NCI-H2029 (cell line): Measurements from ENCODE around the gene PPP2R2D.
A peak's percentile ranks its signal among the peaks of the same experiment; 100 is the strongest.
"Not testable (repeated sequence)": the region's sequence is repeated elsewhere in the genome, so short reads cannot be mapped to it uniquely, and the experiment has no call there.

Source experiments
- DNase-seq: peaks from one replicate; lab custom pipeline; 2025; lab: John Stamatoyannopoulos, UW

PPP2R2D gene

DNA sequence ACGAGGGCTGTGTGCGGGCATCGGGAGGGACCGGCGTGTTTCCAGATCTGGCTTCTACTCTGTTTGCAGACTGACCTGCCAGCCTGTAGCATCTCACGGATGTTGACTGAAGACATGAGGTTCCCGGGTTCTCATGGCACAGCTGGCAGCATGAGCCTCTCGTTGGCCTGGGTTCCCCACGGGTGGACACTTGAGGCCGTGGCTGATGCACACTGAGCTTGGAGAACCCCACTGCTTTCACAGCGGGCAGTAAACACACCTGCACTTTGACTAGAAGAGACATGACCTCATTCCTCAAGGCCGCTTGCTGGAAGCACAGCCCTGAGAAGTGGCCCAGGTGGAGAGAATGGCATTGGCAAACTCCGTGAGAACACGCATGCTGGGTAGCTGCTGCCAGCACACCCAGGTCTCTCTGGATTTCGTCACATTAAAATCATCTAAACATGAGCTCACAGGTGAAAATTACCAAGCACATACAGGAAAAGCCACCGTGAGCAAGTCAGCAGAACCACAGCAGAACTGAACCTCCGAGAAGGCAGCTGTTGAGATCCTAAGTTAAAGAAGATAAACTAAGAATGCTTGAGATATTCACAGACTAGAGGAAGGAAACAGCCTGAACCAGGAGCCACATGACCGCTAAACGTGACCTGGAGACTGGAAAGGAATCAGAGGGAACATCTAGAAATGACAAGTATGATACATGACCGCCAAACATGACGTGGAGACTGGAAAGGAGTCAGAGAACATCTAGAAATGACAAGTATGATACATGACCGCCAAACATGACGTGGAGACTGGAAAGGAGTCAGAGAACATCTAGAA lies 48.4 kb downstream of the PPP2R2D start:
- DNase-seq = no peak

- not testable (repeated sequence) for DNase-seq
These were observed 49.1 kb downstream of the PPP2R2D start for GRCh38 chr10:131949908-131950307.

DNA sequence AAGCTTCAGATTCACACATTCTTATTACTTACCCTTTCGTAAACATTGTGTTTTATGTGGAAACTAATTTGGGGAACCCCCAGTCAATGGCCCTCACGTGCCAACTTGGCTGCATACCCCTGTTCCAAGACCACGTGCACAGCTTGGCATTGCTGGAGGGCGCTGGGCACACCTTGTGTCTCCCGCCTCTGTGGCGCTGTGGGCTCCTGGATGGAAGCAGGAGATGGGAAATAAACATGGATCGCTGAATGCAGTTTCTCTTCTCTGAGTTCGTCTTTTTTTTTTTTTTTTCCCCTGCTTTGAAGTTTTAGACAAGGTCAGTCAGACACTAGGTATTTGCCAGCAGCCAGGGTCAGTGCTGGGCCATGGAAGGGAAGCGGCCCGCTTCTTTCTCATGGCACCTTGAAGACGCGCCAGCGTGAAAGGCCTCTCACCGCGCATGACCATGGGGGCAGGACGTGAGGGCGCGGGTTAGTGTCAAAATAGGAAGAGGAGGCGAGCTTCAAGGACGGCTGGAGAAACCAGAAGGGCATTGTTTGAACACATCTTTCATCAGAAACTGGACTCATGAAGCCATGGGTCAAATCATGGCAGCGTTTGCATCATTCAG lies 53.7 kb downstream of the PPP2R2D start:
- DNase-seq = no peak

GRCh38 chr10:131955591-131956340 lies 55.0 kb downstream of the PPP2R2D start:
- DNase-seq = no peak

- DNase-seq = no peak
These were observed 59.0 kb downstream of the PPP2R2D start for GRCh38 chr10:131959841-131960240.

DNA sequence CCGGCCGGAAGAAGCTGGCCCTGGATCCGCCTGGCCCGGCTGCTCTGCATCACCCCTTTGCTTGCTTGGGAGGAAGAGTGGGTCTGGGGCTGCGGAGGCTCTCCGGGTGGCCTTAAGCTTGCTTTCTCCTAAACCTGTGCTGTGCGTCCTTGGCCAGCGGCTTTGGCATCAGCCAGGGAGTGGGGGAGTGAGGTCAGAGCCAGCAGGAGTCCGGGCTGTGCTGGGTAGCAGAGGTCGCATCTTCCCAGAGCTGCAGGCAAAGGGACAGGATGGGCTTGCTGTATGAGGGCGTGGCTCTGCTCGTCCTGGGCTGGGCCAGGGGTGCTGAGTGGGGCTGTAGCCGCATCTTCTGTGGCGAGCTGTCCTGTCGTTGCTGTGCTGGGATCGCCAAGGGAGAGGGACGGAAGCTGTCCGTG lies 59.8 kb downstream of the PPP2R2D start:
- no peak for DNase-seq

DNA sequence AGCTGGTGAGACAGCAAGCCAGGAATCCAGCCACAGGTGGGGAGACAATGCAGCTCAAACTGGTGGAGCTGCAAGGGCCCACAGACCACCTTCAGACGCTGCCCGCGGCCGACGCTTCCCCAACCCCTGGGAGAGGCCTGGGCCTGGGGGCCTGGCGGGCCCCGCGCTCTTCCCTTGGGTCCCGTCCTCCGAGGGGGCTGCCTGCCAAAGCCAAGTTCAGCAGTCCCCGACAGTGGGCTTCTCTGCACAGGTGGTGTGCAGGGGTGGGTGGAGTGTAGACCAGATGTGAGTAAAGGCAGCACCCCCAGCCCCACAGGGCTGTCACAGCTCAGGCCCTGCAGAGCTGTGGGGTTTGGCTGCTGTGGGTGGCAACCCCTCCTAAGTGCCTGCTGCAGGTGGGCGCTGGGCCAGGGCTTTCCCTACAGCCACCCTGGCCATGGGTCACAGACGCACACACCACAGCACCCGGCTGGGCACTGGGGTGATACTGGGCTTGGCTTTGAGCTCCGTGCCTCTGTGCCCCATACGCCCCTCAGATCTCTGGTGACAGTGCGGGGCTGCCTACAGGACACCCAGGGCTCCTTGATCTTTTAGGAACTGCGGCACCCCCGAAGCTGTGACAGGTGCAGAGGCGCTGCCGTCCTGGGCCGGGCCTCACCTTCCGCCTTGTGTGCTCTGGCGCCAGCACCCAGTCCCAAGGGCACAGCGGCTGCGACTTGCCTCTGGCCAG lies 60.4 kb downstream of the PPP2R2D start:
- DNase-seq = no peak

DNA sequence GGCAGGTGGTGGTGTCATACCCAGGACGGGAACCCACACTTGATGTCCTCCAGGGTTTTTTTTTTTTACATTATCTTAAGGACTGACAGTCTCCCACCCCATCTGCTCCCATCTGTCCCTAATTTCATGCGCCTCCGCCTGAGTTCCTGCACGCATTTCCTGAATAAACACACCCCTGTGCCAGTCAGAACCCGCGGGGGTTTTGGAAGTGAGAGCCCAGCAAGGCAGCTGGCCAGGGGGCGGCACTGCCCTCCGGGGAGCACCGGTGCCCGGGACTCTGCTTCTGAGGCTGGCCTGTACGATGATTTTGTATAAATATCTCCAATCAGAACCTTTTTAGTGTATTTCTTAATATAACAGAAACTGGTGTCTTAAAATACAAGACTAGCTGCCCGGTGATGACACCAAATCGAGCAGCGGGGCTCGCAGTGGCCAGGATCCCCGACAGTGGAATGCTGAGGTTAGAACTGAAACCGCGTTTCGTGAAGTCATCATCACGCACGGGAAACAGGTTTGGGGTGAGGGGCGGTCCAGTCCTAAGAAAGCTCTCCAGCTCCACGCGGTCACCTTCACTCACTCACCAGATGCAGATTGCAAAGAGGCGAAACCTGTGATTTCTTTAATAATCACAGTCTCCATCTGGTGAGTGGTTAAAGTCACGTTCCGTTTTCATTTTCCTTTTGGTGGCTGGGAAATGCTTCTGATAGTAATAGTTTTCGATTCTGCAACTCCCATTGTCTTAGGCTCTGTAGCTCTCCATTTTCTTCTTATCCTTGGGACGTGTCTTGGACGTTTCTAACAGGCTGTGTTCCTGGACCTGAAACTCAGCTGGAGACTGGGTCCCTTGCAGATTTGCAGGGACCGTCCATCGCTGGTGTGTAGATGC lies 61.2 kb downstream of the PPP2R2D start:
- DNase-seq = no peak

GRCh38 chr10:131963350-131963749 lies 62.5 kb downstream of the PPP2R2D start:
- no peak for DNase-seq

GRCh38 chr10:131963811-131964210 lies 63.0 kb downstream of the PPP2R2D start:
- no peak for DNase-seq

DNA sequence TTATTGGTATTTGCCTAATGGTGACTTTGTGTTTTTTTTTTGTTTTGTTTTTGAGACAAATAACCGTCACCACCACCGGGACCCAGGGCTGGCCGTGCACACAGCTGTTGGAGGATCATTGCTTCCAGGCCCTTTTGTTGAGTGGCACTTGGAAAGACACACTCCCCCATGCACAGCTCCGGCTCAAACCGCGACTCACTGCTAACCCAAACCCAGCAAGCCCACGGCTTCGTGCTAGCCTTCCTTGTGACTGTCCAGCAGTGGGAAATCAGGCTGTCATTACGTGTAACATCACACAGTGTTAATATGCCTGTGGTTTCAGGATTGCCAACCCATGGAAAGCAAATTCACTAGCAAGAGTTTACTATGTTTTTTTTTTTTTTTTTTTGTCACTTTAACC lies 63.5 kb downstream of the PPP2R2D start:
- DNase-seq = no peak

DNA sequence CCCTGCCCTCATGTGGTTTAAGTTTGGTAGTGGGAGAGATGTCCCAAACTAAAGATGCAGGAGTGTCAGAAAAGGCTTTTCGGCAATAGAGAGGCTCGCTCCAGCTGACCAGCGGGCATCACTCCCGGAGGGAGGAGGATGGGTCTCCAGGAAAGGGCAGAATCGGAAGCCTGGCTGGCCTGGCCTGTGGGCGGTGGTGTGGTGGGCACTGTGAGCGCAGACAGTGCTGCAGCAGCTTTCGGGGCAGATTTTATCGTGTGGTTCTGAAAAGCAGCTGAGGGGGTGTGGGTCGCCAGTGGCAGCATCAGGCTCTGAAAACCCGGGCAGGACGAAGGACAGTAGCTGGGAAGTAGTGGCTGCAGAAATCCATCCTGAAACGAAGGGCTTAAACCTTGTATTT lies 68.1 kb downstream of the PPP2R2D start:
- no peak for DNase-seq

DNA sequence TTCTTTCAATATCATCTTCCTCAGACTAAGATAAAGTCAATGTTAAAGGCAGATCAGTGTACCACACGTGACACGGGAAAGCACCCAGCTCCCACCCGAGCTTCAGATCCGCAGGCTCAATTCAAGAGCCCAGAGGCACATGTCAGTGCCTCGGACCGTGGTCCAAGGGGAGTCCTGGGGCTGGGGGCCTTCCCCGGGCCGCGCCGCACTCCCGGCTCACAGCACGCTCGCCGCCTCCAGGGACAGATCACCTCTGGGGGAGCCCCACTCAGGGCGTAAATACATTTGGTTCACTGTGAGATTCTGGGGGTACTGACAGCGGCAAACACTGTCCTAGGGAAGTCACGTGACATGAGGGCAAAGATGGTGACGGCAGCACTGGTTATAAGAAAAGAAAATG lies 70.1 kb downstream of the PPP2R2D start:
- DNase-seq = no peak

DNA sequence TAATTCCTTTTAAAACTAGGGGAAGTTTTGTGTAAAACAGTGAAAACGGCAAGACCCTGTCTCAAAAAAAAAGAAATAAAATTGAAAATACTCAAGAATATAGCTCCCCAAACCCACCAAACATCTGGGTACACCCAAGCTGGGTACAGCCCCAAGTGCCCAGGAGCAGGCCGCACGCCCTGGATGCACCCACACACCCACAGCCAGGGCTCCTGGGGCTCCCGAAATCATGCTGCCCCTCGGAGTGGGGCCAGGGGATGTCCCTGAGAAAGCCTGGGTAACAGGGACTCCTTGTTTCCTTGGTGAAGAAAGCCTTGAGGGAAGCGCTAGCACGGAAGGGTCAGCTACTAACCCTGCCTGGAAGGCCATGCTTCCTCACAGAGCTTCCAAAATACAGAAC lies 70.8 kb downstream of the PPP2R2D start:
- DNase-seq = no peak

DNA sequence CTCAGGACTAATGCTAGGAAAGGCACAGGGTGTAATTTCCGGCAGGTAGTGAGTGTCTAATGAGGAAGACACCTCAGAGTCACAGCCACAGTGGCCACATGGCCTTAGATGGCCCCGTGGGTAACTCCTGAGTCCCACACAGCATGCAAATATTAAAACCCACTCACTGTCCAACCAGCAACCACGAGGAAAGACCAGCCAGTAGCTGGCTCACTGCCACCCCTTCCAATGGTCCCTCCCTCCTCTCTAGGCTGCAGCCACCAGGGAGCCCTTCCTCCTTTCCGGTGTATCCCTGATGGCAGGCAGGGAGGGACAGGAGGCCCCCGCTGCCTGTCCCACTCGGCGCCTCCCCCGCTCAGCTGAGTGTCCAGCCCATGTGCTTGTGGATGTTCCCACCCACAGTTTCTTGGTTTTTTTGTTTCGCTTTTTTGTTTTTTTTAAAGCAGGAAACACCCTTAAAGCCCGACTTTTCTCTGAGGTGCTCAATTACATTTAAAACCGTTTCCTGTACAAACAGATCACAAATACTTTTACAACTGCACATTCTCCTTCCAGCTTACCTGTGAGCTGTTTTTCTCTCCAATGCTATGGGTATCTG lies 71.8 kb downstream of the PPP2R2D start:
- peak; percentile 53 for DNase-seq

DNA sequence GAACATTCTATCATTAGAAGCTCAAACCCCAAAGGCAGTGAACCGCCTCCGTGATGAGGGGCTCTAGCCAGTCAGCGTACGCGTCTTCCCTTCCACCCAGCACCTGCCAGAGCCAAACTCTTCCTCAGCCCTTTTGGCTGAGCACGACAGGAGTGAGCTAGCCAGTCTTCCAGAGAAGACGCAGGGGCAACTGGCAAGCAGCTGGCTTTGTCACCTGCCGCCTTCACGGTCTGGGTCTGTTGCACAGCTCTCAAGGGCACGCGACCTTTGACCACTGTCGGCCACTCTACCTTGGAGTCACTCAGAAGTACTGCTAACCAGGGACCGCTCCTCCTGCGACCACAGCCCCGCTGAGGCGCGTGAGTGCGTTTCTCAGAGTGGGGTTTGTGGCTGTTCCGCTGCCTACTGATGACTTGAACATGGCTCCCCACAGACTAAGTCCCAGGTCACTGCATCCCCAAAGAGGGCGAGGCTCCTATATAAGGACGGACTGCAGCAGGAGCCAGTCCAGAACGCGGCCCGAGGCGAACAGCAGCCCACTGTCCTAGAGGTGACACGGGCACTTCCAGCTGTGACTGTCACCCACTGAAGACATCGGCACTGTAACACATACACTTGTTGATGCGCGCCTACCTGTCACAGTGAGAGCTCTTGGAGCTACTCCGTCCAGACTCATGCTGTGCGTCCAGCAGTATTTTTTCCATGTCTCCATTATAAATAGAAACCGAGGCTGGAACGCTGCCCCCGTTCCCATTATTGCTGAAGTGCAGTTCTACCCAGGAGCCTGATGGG lies 72.5 kb downstream of the PPP2R2D start:
- no peak for DNase-seq

GRCh38 chr10:131974034-131974817 lies 73.4 kb downstream of the PPP2R2D start:
- DNase-seq = no peak

DNA sequence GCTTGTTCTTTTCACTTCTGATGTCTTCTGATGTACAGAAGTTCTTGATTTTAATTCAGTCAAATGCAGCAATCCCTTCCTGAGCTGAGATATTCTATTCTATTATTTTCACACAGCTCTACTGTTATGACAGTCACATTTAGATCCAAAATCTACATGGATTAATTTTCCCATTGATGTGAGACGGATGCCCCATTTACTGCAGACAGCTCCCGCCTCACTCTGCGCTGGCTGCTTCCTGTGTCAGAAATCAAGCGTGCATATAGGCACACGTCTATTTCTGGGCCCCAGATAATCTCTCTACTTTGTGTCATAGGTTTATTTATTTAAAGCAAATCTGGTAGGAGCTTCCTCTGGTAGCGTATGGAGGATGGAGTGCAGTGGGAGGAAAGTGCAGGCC lies 74.2 kb downstream of the PPP2R2D start:
- no peak for DNase-seq

DNA sequence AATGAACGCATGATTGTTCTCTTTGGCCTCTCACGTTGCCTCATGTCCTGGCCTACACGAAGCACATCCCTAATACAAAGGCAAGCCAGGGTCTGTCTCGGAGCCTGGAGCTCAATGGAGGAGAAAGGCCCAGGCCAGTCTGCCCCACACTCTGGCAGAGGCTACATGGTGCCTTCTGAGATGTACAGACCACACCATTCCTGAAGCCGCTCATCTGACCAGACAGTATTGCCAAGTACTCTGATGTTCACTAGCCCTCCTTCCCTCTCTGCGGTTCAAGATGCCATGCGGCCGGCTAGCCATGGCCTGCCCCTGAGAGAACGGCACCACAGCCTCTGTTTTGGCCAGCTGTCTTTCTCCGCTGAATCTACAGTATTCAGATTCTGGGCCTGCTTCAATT lies 75.0 kb downstream of the PPP2R2D start:
- DNase-seq = no peak
